Right atrium auricular region (tissue), 2 donors: ENCODE measurements around the gene PPIL4. TPM values are rescaled to one million over a fixed set of nuclear protein-coding genes. Genes with fewer than 3 reads are reported as not detected.

Experiments
- DNase-seq: peaks from one replicate; pipeline ENCODE4 v3.0.0-alpha.2; 2019; ENCODE audit warnings: low spot score
- H3K27ac ChIP-seq, 2 donors: fragments of 200-600 bp; sonication (generic); 1 replicate in 1 of 2; 2 replicates in 1 of 2; pipeline ENCODE4 v1.5.1; 2016 to 2019
- H3K27me3 ChIP-seq, 2 donors: fragments of 200-600 bp; sonication (generic); one replicate each; pipeline versions ENCODE4 v1.5.1 to v1.6.0; 2017 to 2019
- H3K36me3 ChIP-seq: fragments of 200-600 bp; sonication (generic); one replicate; pipeline ENCODE4 v1.5.1; 2016
- H3K4me1 ChIP-seq, 2 donors: fragments of 200-600 bp; sonication (generic); one replicate each; pipeline versions ENCODE4 v1.5.1 to v1.6.0; 2017 to 2019
- H3K4me3 ChIP-seq, 2 donors: fragments of 200-600 bp; sonication (generic); 1 replicate in 1 of 2; 2 replicates in 1 of 2; pipeline ENCODE4 v1.5.1; 2017 to 2019; ENCODE audit warnings: mild to moderate bottlenecking in 1 of 2, moderate library complexity in 1 of 2
- H3K9me3 ChIP-seq, 2 donors: fragments of 200-600 bp; sonication (generic); one replicate each; pipeline ENCODE4 v1.5.1; 2019
- total RNA-seq, 2 donors: library from RNA; depleted of rRNA; stranded (reverse); fragments of >200 nt; gene quantifications; one replicate each; pipeline ENCODE4 v1.1.0, GENCODE V29; 2016
- TF ChIP-seq, protein P1 (sequence below), 2 donors: fragments of 200-600 bp; sonication (generic); IDR thresholded peaks; one replicate each; pipeline ENCODE4 v1.5.1; 2019; ENCODE audit warnings: antibody characterized with exemption in 2 of 2

Gene PPIL4
- total RNA-seq, 2 donors from 2014 or later: 14.6 to 17.0 TPM

- Histone ChIP-seq H3K4me1 (peaks cover 0 to 10% of the 10 kb centered on the region in 2 donors), H3K4me3 (no peak overlapping the region), H3K27me3 (no peaks in the 10 kb centered on the region), H3K27ac (no peak overlapping the region), H3K9me3 (no peaks in the 10 kb centered on the region), H3K36me3 (peaks cover 15% of the 10 kb centered on the region)
- DNase-seq: no peak
- TF ChIP-seq, protein P1, sequence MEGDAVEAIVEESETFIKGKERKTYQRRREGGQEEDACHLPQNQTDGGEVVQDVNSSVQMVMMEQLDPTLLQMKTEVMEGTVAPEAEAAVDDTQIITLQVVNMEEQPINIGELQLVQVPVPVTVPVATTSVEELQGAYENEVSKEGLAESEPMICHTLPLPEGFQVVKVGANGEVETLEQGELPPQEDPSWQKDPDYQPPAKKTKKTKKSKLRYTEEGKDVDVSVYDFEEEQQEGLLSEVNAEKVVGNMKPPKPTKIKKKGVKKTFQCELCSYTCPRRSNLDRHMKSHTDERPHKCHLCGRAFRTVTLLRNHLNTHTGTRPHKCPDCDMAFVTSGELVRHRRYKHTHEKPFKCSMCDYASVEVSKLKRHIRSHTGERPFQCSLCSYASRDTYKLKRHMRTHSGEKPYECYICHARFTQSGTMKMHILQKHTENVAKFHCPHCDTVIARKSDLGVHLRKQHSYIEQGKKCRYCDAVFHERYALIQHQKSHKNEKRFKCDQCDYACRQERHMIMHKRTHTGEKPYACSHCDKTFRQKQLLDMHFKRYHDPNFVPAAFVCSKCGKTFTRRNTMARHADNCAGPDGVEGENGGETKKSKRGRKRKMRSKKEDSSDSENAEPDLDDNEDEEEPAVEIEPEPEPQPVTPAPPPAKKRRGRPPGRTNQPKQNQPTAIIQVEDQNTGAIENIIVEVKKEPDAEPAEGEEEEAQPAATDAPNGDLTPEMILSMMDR (IDR thresholded peaks at IDR 0.05): no peak
Observed at GRCh38 chr6:149513915-149514314, 31.9 kb downstream of the PPIL4 start.

DNA sequence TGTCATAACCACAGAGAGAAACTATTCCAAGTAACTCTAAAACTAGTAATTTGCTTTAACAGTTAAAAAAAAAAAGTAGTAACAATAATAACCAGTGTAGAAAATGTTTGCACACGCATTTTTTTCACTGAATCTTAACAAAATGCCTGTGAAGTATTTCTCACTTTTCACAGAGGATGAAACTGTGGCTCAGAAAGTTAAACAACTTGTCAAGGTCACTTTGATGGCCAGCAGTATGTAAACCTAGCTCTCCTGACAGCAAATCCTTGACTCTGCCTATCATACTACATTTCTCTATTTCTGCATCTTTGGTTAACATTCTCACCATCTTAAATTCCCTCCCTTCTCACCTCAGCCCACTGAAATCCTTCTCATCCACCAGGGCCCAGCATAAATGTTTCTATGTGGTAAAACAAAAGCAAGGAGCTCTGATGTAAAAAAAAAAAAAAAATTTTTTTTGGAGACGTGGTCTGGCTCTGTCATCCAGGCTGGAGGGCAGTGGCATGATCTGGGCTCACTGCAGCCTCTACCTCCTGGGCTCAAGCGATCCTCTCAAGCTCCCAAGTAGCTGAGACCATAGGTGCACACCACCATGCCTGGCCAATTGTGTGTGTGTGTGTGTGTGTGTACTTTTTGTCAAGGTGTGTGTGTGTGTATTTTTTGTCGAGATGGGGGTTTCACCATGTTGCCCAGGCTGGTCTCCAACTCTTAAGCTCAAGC lies 34.9 kb downstream of the PPIL4 start:
- TF ChIP-seq, protein P1 (IDR thresholded peaks at IDR 0.05): no peak
- H3K36me3 ChIP-seq: peaks cover 10% of the 10 kb centered on the region
- H3K27ac ChIP-seq: no peak overlapping the region
- DNase-seq: no peak
- H3K4me3 ChIP-seq: no peak overlapping the region
- H3K9me3 ChIP-seq: no peaks in the 10 kb centered on the region
- H3K4me1 ChIP-seq: peaks cover 0 to 6% of the 10 kb centered on the region in 2 donors
- no peaks in the 10 kb centered on the region for H3K27me3 ChIP-seq

DNA sequence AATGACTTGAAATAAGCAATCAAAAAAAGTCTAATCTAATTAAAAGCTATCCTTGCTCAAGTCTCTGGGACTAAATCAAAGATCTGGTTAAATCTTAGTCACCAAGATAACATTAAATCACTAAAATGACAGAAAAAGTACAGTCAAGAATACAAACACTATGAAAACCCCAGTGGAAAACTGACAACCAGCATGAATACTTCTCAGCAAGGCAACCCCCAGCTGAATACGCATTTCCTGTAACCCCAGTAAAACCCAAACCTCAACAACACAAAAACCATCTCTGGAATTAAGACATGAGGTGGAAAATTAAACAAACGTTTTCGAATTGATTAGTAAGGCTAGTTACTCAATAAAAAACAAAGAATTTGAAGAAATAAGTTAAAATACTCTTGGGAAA lies 37.4 kb downstream of the PPIL4 start:
- DNase-seq: no peak
- H3K4me1 ChIP-seq: no peaks in the 10 kb centered on the region
- H3K27ac ChIP-seq: no peak overlapping the region
- TF ChIP-seq, protein P1 (IDR thresholded peaks at IDR 0.05): no peak
- no peaks in the 10 kb centered on the region for H3K27me3 ChIP-seq
- no peaks in the 10 kb centered on the region for H3K9me3 ChIP-seq
- H3K4me3 ChIP-seq: no peak overlapping the region
- peaks cover 22% of the 10 kb centered on the region for H3K36me3 ChIP-seq

- H3K9me3 ChIP-seq: no peaks in the 10 kb centered on the region
- no peak for DNase-seq
- peaks cover 12% of the 10 kb centered on the region for H3K36me3 ChIP-seq
- TF ChIP-seq, protein P1 (IDR thresholded peaks at IDR 0.05): no peak
- no peak overlapping the region for H3K4me3 ChIP-seq
- H3K4me1 ChIP-seq: no peaks in the 10 kb centered on the region
- no peak overlapping the region for H3K27ac ChIP-seq
- no peaks in the 10 kb centered on the region for H3K27me3 ChIP-seq
Observed at GRCh38 chr6:149503872-149504271, 42.0 kb downstream of the PPIL4 start.

DNA sequence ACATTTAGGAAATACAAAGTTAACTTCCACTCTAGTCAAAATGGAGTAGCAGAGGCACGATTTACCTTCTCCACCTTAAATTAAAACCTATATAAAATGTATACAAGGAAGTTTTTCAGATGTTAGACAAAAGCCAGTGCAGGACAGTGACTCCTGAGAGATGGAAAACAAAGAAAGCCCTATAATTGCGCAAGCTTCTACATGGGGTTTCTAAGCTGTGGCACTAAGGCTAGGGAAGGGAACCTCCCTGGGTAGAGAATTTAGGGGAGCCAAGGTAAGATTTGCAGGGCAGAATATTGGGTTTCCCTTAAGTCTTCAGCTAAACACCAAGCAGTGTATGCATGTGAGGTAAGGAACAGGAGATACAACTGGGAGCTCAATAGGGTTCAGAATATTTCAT lies 42.6 kb downstream of the PPIL4 start:
- Histone ChIP-seq H3K27ac (no peak overlapping the region), H3K27me3 (no peaks in the 10 kb centered on the region), H3K4me1 (no peaks in the 10 kb centered on the region), H3K36me3 (peaks cover 12% of the 10 kb centered on the region), H3K4me3 (no peak overlapping the region), H3K9me3 (no peaks in the 10 kb centered on the region)
- TF ChIP-seq, protein P1 (IDR thresholded peaks at IDR 0.05): no peak
- DNase-seq: no peak

- H3K4me1 ChIP-seq: no peaks in the 10 kb centered on the region
- no peak for DNase-seq
- peaks cover 12% of the 10 kb centered on the region for H3K36me3 ChIP-seq
- TF ChIP-seq, protein P1 (IDR thresholded peaks at IDR 0.05): no peak
- H3K4me3 ChIP-seq: no peak overlapping the region
- no peaks in the 10 kb centered on the region for H3K27me3 ChIP-seq
- H3K27ac ChIP-seq: no peak overlapping the region
- H3K9me3 ChIP-seq: no peaks in the 10 kb centered on the region
Observed at GRCh38 chr6:149501768-149502167, 44.1 kb downstream of the PPIL4 start.
